ENCODE results near the gene PCSK6. TPM values are rescaled to one million over a fixed set of nuclear protein-coding genes. Genes with fewer than 3 reads are reported as not detected.

The PCSK6 gene
- total RNA-seq: 10 to 100 TPM; 12.9 to 31.5 (median 23.7) TPM

DNA sequence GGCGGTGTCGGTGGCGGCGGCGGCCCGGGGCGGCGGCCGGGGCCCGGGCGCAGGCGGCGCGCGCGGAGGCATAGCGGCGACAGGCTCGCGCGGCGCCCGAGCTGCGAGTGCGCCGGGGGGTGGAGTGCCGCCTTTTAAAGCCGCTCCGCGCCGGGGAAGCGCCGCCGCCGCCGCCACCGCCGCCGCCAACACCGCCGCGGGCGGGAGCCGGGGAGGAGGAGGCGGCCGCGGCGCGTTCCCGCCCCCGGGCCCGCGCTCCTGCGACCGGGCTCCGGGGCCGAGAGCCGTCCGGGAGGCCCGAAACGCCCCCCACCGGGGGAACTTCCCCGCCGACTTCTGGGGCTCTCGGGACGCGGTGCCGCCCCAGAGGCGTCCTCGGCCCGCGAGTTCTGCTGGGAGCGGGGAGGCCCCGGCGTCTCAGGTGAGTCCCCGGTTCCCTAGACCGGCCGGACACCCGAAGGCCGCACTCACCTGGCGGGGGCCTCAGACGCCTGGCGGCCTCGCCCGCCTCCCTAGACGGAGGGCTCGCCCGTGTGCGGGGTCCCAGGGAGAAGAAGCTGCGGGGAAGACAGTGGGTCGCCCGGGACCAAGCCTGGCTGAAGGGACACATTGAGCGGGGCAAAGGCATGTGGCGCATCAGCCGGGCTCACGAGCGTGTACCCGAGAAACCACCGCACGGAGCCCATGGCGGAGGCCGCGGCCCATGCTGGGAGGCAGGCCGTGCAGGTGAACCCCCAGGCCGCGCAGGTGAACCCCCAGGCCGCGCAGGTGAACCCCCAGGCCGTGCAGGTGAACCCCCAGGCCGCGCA is at the start of gene PCSK6:
Gene PCSK6, minus strand, starts transcription at position 109 of the 809 bp plus-strand sequence. Its CDS starts 37 bp downstream, at position 72.
- peaks cover 40% of the 10 kb centered on the region for H3K27me3 ChIP-seq
- H3K4me3 ChIP-seq: peak within 1 kb of the TSS; percentile 49
- no peaks in the 10 kb centered on the region for H3K9me3 ChIP-seq
- 100% methylated on average over 2 of the region's 111 CpGs for WGBS
- no peaks in the 10 kb centered on the region for H3K36me3 ChIP-seq
- DNase-seq (ENCODE audit: low spot score in 2 of 2): no peak
- no peak for TF ChIP-seq POLR2AphosphoS5 (IDR thresholded peaks at IDR 0.05)
- TF ChIP-seq, protein P1, sequence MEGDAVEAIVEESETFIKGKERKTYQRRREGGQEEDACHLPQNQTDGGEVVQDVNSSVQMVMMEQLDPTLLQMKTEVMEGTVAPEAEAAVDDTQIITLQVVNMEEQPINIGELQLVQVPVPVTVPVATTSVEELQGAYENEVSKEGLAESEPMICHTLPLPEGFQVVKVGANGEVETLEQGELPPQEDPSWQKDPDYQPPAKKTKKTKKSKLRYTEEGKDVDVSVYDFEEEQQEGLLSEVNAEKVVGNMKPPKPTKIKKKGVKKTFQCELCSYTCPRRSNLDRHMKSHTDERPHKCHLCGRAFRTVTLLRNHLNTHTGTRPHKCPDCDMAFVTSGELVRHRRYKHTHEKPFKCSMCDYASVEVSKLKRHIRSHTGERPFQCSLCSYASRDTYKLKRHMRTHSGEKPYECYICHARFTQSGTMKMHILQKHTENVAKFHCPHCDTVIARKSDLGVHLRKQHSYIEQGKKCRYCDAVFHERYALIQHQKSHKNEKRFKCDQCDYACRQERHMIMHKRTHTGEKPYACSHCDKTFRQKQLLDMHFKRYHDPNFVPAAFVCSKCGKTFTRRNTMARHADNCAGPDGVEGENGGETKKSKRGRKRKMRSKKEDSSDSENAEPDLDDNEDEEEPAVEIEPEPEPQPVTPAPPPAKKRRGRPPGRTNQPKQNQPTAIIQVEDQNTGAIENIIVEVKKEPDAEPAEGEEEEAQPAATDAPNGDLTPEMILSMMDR (IDR thresholded peaks at IDR 0.05): no peak
- no peak for TF ChIP-seq EP300 (IDR thresholded peaks at IDR 0.05)
- no peak for TF ChIP-seq POLR2A (IDR thresholded peaks at IDR 0.05)
- no peak within 1 kb of the TSS for H3K27ac ChIP-seq
- peaks cover 12% of the 10 kb centered on the region for H3K4me1 ChIP-seq

DNA sequence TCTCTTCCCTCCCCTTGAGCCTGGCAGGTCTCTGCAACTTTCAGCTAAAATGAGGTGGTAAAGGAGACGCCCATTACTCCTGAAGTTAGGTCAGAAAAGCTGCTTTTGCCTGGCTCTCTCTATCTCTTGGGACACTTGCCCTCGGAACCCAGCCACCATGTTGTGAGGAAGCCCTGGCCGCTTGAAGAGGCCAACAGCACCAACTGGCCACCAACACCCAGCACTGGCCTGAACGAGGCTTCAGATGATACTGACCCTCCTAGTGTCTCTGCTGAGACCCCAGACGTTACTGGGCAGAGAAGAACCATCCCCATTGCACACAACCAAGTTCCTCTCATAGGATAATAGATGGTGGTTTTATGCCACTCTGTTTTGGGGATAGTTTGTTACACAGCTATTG is 49.5 kb upstream of the PCSK6 start:
- Histone ChIP-seq H3K4me3 (no peak overlapping the region), H3K4me1 (no peaks in the 10 kb centered on the region), H3K9me3 (no peaks in the 10 kb centered on the region), H3K27ac (no peak overlapping the region), H3K27me3 (peaks cover 21% of the 10 kb centered on the region), H3K36me3 (no peaks in the 10 kb centered on the region)
- TF ChIP-seq POLR2A (IDR thresholded peaks at IDR 0.05): no peak
- no peak for TF ChIP-seq EP300 (IDR thresholded peaks at IDR 0.05)
- DNase-seq (ENCODE audit: low spot score in 2 of 2): no peak
- 82% methylated on average over 5 of the region's 5 CpGs for WGBS

DNA sequence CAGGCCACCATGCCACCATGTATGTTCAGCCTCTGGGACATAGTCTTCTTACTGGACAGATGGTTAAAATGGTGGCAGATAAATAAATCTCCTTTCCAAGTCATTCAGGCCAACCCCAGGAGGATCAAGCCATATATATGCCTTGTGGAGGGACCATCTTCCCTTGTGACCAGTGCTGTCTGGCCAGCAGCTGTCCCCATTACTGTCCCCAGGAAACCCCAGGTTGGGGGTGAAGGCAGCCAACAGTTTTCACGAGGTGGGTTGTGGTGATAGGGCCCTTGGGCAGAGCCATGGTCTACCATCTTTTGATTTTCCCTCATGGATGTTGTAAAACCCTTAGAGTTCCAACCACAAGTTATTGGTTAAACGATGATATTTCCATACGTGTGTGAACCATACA is 48.7 kb upstream of the PCSK6 start:
- Histone ChIP-seq H3K4me3 (no peak overlapping the region), H3K9me3 (no peaks in the 10 kb centered on the region), H3K4me1 (no peaks in the 10 kb centered on the region), H3K27me3 (peaks cover 15% of the 10 kb centered on the region), H3K27ac (no peak overlapping the region), H3K36me3 (no peaks in the 10 kb centered on the region)
- TF ChIP-seq POLR2AphosphoS5 (IDR thresholded peaks at IDR 0.05): no peak
- TF ChIP-seq, protein P1 (IDR thresholded peaks at IDR 0.05): no peak
- TF ChIP-seq POLR2A (IDR thresholded peaks at IDR 0.05): no peak
- TF ChIP-seq EP300 (IDR thresholded peaks at IDR 0.05): no peak
- no peak for DNase-seq (ENCODE audit: low spot score in 2 of 2)
- 83% methylated on average over 3 of the region's 3 CpGs for WGBS

DNA sequence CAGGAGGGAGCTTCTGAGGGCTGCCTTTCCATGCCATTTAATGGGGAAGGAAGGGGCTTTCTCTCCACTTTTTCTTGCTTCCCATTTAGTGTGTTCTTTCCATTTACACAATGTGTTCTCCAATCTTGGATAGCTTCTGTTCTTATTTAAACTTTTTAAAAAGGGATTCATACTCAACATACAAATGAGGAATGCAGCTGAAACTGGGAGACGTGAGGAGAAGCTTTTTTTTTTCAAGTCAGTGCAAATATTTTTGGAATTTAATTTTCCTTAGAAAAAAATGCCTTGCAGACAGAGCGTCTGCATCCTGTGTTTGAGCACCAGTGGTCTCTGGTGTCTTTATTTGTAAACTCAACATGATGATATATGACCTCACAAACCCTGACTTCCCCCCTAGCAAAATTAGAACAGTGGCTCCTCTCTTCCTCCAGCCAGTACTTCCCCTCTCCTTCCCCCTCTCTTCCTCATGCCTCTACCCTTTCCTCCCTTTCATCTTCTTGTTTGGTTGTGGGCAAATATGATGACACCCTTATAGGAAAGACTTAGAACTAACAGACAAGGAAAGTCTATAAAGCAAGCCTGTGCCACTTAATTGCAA is 48.1 kb upstream of the PCSK6 start:
- Histone ChIP-seq H3K9me3 (no peaks in the 10 kb centered on the region), H3K27me3 (peaks cover 10% of the 10 kb centered on the region), H3K4me3 (no peak overlapping the region), H3K4me1 (no peaks in the 10 kb centered on the region), H3K36me3 (no peaks in the 10 kb centered on the region), H3K27ac (no peak overlapping the region)
- TF ChIP-seq POLR2AphosphoS5 (IDR thresholded peaks at IDR 0.05) (no peak), POLR2A (IDR thresholded peaks at IDR 0.05) (no peak), EP300 (IDR thresholded peaks at IDR 0.05) (no peak)
- TF ChIP-seq, protein P1 (IDR thresholded peaks at IDR 0.05): no peak
- DNase-seq (ENCODE audit: low spot score in 2 of 2): no peak
- WGBS: 26% methylated on average over 2 of the region's 2 CpGs

DNA sequence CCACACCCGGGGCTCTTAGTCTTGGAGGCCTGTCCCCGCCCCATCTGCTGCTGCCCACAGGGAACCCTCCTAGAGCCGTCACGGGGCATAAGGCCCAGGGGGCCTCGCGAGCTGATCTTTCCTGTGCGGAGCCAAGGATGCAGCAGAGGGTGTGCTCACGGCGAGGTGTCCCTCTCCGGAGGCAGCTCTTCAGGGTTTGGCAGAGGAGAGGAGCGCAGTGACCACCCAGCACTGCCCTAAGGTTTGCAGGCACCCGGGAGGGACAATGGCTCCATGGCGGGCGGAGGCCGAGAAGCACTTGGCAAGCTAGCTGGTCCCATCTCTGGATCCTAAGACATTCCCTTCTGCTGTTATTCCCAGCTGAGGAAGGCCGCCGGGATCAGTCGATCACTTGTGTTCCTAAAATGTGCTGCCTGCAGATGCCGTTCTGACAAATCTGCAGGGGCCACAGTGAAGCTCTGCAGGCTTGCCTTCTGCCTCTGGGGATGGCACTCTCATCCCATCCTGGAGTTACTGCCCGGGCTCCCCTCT is 47.4 kb upstream of the PCSK6 start:
- Histone ChIP-seq H3K4me1 (no peaks in the 10 kb centered on the region), H3K27me3 (peaks cover 10% of the 10 kb centered on the region), H3K9me3 (no peaks in the 10 kb centered on the region), H3K4me3 (no peak overlapping the region), H3K36me3 (no peaks in the 10 kb centered on the region), H3K27ac (no peak overlapping the region)
- no peak for DNase-seq (ENCODE audit: low spot score in 2 of 2)
- TF ChIP-seq POLR2AphosphoS5 (IDR thresholded peaks at IDR 0.05): no peak
- TF ChIP-seq, protein P1 (IDR thresholded peaks at IDR 0.05): no peak
- WGBS: 88% methylated on average over 12 of the region's 20 CpGs
